Daoy (cell line): Measurements from ENCODE around the gene TRIML1. TPM values are rescaled to one million over a fixed set of nuclear protein-coding genes. Genes with fewer than 3 reads are reported as not detected.

ENCODE experiments used
- DNase-seq: peaks from one replicate; pipeline ENCODE4 v3.0.0-alpha.2; 2015; ENCODE audit warnings: low read depth
- total RNA-seq: library from RNA; depleted of rRNA; stranded (reverse); fragments of >200 nt; shearing (Covaris generic); gene quantifications from 2 replicates; pipeline ENCODE4 v1.2.3, GENCODE V29; 2014

The TRIML1 gene
- total RNA-seq, 1 experiment from 2014 or later = not detected

DNA sequence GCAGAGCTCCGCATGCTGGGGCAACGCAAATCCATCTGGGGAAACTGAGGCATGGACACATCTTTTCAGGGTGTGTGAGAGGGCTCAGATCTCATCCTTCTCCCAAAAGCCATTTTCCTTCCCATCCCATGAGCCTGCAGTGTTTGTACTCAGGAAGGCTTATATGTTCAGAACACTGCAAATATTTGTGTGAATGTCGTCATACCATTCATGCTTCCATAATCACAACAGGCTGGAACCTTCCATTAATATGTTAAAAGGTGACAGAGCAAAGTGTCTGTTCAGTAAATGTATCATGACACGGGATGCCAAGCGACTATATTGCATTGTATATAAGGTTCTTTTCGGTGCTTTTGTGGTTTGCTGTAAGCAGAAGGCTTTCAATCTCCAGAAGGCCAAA is 8.5 kb downstream of the TRIML1 start:
- no peak for DNase-seq

GRCh38 chr4:188154668-188155405 is 15.6 kb downstream of the TRIML1 start:
- no peak for DNase-seq

GRCh38 chr4:188158336-188158735 is 19.1 kb downstream of the TRIML1 start:
- DNase-seq = no peak

- peak; percentile 89 for DNase-seq
Observed at GRCh38 chr4:188159513-188160226, 20.4 kb downstream of the TRIML1 start.

- DNase-seq = peak; percentile 29
Observed at GRCh38 chr4:188160406-188160805, 21.2 kb downstream of the TRIML1 start.

GRCh38 chr4:188161167-188161566 is 21.9 kb downstream of the TRIML1 start:
- DNase-seq = peak; percentile 9

DNA sequence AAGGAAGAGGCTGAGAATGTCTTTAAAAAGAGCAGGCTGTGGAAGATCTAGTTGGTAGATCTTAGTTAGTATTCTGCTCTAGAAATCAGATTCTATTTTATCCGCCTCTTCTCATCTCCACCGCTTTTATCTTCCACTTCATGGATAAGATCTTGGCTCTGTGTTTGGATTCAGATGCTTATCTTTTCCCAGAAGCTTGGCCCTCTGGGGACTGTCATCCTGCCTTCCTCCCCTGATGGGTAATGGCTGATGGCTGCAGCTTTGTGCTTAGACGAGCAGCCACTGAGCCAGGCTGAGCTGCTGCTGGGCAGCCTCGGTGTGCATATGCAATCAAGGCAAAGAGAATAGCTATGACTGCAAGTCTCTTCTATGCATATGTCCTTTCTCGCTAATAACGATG is 23.5 kb downstream of the TRIML1 start:
- DNase-seq = no peak

DNA sequence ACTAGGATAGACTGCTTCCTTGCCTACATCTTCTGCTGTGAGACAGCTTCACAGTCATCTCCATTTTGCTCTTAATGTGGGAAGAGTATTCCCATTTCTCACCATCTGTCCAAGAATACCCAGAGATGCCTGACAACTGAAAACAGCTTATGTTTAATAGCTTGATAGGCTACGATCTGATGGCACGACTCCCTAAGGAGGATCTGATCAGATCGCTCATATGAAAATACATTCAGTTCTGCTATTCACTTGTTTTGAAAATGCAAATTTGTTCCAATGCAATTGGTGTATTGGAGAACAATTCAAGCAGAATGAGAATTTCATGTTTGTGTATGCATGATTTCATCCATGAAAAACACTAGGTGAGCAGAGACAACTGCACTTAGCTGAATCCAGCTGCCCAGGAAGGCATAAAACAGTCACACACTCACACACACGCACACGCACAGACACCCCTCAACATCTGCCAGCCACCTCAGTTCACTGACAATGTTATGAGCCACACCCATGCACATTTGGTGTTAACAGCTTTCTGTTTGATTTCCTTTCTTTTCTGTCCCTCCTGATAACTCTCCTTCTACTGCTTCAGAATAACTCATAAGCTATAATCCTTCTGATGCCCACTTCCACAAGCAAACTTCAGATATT is 29.6 kb downstream of the TRIML1 start:
- no peak for DNase-seq

- DNase-seq = no peak
Observed at GRCh38 chr4:188171551-188171950, 32.3 kb downstream of the TRIML1 start.

DNA sequence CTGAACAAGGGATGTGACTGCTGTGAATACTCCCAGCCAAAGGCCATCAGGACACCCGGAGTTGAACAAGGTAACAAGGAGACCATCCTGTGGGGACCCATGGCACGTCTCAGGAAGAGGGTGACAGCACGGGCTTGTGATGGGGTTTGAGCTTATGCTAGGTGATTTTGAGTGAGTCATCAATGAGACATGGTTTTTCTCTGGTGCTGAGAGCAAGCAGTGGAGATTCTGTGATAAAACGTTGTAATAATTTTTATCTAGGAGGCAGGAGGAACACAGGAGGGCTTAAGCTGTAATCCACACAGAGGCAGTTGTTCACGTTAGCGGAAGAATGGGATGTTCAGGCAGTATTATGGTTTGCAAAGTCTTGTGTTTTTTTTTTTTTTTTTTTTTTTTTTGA is 36.0 kb downstream of the TRIML1 start:
- DNase-seq = no peak

GRCh38 chr4:188177997-188178675 is 38.9 kb downstream of the TRIML1 start:
- no peak for DNase-seq

DNA sequence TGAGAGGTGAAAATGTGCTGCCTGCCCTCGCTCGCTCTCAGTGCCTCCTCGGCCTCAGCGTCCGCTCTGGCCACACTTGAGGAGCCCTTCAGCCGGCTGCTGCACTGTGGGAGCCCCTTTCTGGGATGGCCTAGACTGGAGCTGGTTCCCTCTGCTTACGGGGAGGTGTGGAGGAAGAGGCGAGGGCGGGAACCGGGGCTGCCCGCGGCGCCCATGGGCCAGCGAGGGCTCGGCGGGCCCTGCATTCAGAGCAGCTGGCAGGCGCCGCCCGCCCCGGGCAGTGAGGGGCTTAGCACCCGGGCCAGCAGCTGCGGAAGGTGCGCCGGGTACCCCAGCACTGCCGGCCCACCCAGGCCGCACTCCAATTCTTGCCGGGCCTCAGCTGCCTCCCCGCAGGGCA is 39.6 kb downstream of the TRIML1 start:
- no peak for DNase-seq

- no peak for DNase-seq
Observed at GRCh38 chr4:188187106-188187505, 47.9 kb downstream of the TRIML1 start.

DNA sequence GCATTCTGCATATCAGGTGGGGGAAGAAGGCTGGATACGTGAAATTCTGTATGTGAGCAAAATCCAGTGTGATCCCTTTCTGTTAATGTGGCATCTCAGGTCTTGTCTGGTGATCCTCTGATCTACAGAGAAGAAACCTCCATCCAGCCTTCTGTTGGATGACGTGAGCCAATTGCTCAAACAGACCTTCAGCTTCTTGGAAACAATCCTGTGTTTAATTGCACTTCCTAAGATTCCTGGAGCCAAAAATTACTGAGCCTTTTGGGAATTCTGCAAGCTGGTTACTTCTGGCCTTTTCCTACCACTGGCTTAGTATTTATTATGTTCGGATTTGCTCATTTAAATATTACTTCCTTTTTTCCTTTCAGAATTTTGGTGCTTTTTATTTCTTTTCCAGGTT is 51.2 kb downstream of the TRIML1 start:
- DNase-seq = no peak

- no peak for DNase-seq
Observed at GRCh38 chr4:188194421-188194820, 55.2 kb downstream of the TRIML1 start.

DNA sequence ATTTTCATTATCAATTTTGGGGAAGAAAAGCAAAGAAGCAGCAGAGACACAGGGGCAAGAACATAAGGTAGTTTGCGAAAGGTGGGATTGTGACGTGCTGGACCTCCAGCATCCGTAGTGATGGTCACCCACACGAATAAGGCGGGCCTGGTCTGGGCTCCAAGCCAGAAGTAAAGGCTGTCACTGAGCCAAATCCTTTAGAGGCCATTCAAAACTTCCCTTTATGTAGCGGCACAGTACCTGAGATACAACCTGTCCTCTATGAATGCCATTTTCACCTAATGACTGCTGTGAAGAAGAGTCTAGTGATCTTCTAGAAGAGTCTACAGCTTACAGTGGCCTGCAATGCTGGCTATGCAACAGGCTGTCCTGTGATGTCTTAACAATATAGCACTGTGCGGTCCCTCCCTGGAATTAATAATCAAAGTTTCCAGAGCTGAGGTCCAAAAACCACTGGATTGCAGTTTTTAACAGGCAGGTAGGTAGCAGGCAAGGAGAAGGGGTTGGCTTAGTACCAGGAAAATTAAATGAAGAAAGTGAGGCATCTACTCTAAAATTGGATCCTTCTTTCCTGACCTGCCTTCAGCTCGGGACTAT is 56.2 kb downstream of the TRIML1 start:
- DNase-seq = no peak

DNA sequence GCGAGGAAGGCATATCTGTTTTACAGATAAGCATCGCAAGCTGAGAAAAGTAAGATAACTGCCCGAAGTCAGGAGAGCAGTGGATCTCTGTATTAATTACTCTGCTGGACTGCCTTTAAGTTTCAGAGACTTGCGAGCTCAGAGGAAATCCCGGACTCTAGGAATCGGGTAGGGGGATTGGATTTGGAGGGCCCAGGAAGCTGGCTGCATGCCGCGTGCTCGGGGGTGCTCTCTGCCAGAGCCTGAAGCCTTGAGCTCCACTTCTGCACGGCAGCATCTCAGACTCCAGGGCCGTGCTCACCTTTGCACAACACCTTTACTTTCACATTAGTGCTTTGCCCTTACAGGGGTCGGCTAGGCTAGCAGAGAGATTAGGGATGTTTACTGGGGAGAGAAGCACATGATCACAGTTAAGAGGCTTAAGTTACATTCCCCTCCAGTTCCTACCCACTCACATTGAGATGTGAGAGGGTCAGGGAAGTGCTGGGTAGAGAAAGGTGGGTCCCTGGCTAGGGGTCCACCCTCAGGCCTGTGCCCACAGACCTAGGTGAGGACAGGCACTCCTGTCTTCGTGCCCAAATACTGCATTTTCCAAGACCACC is 57.0 kb downstream of the TRIML1 start:
- DNase-seq = no peak
